Vagina (tissue), 2 donors: ENCODE data around the gene FKBP1B.

ENCODE experiments used
- CTCF ChIP-seq, 3 experiments: fragments of 450-650 bp in 2 of 3; fragments of 200-600 bp in 1 of 3; sonication (generic) in 1 of 3; IDR thresholded peaks; one replicate each; pipeline ENCODE4 v1.5.1; 2017 to 2019; ENCODE audit warnings: antibody characterized with exemption in 3 of 3, mild to moderate bottlenecking in 2 of 3, moderate library complexity in 2 of 3
- POLR2A ChIP-seq, 2 donors: fragments of 450-650 bp; IDR thresholded peaks; one replicate each; pipeline ENCODE4 v1.6.1; 2017; ENCODE audit warnings: antibody characterized with exemption in 2 of 2, mild to moderate bottlenecking in 2 of 2, moderate library complexity in 2 of 2
- POLR2AphosphoS5 ChIP-seq, 2 donors: sonication (generic); formaldehyde crosslinking; IDR thresholded peaks; one replicate each; pipeline ENCODE4 v1.9.0; 2017; ENCODE audit warnings: antibody characterized with exemption in 2 of 2, mild to moderate bottlenecking in 2 of 2, low read depth in 1 of 2; ENCODE audit not compliant: insufficient read depth in 1 of 2

- TF ChIP-seq CTCF (IDR thresholded peaks at IDR 0.05) (no peak), POLR2A (IDR thresholded peaks at IDR 0.05) (no peak), POLR2AphosphoS5 (IDR thresholded peaks at IDR 0.05; ENCODE audit: insufficient read depth in 1 of 2, low read depth in 1 of 2) (no peak)
Measured at GRCh38 chr2:24077879-24078278, 28.3 kb downstream of the FKBP1B start.
